HL-60/S4 treated with retinoic acid at 250 ng/mL for 4 days and 3 days (cell line): ENCODE results near the gene PRELID2.
"Not testable (repeated sequence)": the region's sequence is repeated elsewhere in the genome, so short reads cannot be mapped to it uniquely, and the experiment has no call there.

Experiments used
- in situ Hi-C: fragments of 300-500 bp; cut with MboI; formaldehyde crosslinking; loops from 2 replicates; pipeline ENCODE4 v1.7.0; 2022; ENCODE audit warnings: low sequenced_read_pairs

The PRELID2 gene

GRCh38 chr5:145798503-145798902 lies 36.6 kb downstream of the PRELID2 start:
- in situ Hi-C loops = not testable (repeated sequence)

- in situ Hi-C loops = no loop called here
These were observed 37.8 kb downstream of the PRELID2 start for GRCh38 chr5:145797336-145797735.

DNA sequence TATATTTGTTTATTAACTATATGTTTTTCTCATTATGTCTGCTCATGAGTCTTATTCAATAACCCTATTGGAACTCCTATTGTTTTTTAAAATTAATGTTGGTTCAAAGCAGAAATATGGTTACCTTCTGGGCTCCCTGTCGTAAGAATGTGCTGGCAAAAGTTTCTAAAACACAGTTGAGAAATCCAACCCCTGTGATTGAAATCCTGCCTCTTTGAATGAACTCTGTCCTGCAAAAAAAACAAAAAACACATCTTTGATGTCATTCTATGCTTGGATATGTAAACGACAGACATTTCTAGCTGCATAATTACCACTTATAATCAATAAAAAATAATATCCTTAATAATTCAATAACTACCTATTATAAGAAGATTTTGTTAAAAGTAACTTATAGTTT lies 38.8 kb downstream of the PRELID2 start:
- in situ Hi-C loops = no loop called here

GRCh38 chr5:145793574-145793973 lies 41.6 kb downstream of the PRELID2 start:
- in situ Hi-C loops = no loop called here

DNA sequence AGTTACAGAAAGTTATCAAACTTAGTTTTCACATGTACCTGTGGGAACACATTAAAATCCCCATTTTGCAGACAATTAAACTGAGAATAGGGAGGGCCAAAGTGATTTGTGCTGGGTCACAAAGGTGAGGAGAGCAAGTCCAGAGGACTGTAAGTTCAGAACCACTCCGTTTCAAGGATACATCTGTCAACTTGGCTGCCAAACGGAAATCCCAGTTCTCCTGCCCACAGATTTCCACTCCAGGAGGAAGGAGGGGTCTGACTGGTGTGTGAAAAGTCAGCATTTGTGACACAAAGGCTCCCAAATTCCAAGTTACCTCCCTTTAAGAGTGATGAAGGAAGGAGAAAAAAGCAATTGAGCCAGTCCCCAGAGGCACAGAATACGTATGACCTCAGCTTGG lies 42.3 kb downstream of the PRELID2 start:
- in situ Hi-C loops = no loop called here

DNA sequence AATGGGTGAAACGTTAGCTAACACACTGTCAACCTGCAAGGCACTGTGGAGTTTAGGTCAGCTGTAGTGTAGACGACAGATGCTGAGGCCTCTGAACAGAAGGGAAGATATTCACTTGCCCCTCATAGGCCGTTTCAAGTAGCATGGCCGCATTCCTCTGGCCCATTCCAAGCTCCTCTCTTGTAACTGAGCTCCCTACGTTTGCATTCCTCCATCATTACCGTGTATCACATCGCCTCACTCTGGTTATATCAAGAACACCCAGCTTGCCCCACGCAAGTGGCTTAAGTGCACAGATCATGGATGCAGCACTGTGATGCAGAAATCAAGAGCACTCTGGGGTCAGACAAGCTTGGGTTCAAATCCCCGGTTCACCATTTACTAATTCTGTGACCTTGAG lies 43.3 kb downstream of the PRELID2 start:
- in situ Hi-C loops = no loop called here

GRCh38 chr5:145787996-145788395 lies 47.1 kb downstream of the PRELID2 start:
- in situ Hi-C loops = no loop called here

DNA sequence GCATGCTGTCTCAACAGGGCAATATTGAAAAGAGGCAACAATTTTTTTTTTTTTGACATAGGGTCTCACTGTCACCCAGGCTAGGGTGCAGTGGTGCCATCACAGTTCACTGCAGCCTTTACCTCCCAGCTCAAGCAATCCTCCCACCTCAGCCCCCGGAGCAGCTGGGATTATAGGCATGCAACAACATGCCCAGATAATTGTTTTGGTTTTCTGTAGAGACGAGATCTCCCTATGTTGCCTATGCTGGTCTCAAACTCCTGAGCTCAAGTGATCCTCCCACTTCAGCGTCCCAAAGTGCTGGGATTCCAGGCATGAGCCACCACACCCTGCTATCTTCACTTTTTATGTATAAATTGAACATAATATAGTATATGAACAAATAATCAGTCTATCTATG lies 47.6 kb downstream of the PRELID2 start:
- in situ Hi-C loops = no loop called here

- in situ Hi-C loops = no loop called here
These were observed 48.1 kb downstream of the PRELID2 start for GRCh38 chr5:145787001-145787400.

- in situ Hi-C loops = no loop called here
These were observed 54.2 kb downstream of the PRELID2 start for GRCh38 chr5:145780982-145781381.

DNA sequence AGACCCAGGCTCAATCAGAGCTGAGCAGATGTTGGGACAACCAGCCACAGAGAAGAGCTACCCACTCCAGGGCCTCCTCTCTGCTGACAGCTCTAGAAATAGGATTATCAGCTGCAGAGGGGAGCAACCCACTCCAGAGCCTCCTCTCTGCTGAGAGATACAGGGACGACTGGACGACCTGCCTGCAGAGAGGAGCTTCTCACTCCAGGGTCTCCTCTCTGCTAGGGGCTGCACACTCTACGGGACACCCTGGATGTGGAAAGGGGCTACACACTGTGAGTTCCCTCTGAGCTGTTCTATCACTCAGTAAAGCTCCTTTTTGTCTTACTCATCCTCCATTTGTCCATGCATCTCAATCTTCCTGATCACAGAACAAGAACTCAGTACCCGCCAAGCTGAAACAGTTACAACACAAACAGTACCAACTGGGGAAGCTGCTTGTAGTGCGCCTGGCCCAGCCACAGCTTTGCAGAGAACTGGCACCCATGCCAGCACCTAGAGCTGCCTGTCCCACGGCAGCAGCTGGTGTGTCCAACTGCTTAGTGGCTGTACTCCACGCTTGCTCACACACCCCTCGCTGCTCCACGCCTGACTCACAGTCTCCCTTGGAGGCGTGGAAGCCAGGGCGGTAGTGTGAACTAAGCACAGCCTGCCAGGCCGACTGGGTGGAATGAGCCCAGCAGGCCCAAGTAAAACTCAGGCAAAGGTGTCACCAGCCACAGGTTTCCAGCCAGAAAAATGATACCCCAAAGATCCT lies 56.8 kb downstream of the PRELID2 start:
- in situ Hi-C loops = no loop called here

- in situ Hi-C loops = no loop called here
These were observed 57.6 kb downstream of the PRELID2 start for GRCh38 chr5:145777445-145778063.

- in situ Hi-C loops = no loop called here
These were observed 58.3 kb downstream of the PRELID2 start for GRCh38 chr5:145776886-145777285.

DNA sequence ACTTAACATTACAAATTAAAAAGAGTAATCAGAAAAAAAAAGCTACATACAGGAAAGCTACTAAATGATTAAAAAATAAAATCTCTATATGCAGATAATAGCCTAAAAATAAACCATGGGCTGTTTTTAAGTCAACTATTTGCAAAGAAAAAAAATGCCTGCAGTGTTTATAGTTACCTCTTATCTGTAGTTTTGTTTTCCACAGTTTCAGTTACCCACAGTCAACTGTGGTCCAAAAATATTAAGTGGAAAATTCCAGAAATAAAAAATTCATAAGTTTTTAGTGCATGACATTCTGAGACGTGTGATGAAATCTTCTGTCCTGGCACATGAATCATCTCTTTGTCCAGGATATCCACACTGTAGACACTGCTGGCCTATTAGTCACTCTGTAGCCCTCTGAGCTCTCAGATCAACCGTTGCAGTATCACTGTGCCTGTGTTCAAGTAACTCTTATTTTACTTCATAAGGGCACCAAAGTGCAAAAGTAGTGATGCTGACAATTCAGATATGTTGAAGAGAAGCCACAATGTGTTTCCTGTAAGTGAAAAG lies 59.2 kb downstream of the PRELID2 start:
- in situ Hi-C loops = no loop called here

GRCh38 chr5:145775411-145775810 lies 59.7 kb downstream of the PRELID2 start:
- in situ Hi-C loops = no loop called here

GRCh38 chr5:145774442-145774841 lies 60.7 kb downstream of the PRELID2 start:
- in situ Hi-C loops = no loop called here

DNA sequence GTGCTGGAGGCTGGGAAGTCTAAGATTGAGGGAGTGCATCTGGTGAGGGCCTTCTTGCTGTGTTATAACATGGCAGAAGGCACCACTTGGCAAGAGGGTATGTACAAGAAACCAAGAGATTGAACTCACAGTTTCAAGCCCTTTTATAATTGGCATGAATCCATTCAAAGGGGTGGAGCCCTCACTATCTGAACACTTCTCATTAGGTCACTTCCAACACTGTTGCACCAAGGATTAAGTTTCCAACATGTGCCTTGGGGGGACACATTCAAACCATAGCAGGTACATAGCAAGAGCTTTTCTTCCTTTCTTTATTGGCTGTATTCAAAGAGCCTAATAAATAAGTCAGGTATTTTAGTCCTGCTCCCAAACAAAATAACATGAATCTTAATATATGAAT lies 62.7 kb downstream of the PRELID2 start:
- in situ Hi-C loops = no loop called here

- in situ Hi-C loops = no loop called here
These were observed 66.3 kb downstream of the PRELID2 start for GRCh38 chr5:145768863-145769262.

- in situ Hi-C loops = no loop called here
These were observed 70.8 kb downstream of the PRELID2 start for GRCh38 chr5:145764325-145764724.

DNA sequence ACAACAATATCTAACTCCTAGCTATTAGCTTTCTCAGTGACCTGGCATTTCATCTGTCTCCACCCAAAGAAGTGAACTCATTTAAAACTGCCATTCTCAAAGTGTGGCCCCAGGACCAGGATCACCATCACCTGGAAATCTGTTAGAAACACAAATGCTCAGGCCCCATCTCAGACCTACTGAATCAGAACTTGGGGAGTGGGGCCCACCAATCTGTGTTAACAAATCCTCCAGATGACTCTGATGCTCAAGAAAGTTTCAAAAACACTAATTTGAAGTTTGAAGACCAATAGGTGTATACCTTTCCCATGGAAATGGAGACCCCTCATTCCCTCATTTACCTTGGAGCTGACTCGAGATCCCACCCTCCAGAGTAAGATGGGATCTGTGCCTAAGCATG lies 72.3 kb downstream of the PRELID2 start:
- in situ Hi-C loops = no loop called here

- in situ Hi-C loops = no loop called here
These were observed 73.9 kb downstream of the PRELID2 start for GRCh38 chr5:145761254-145761653.

- in situ Hi-C loops = no loop called here
These were observed 74.5 kb downstream of the PRELID2 start for GRCh38 chr5:145760660-145761059.
